Endothelial cell of umbilical vein (primary cell): Measurements from ENCODE around the gene OPA3. TPM values are rescaled to one million over a fixed set of nuclear protein-coding genes. Genes with fewer than 3 reads are reported as not detected.
A peak's percentile ranks its signal among the peaks of the same experiment; 100 is the strongest.

Experiments used
- BruUV-seq: library from RNA; stranded (reverse); fragments of 400-500 nt; replicated peaks from 2 replicates; lab custom pipeline; 2021; lab: Mats Ljungman, UMichigan
- CTCF ChIA-PET: fragments of 300-600, 350-600 bp; sonication (Branson Sonifier 250); formaldehyde crosslinking; loops from one replicate; lab custom pipeline; 2021; ENCODE audit warnings: antibody characterized with exemption, inconsistent platforms; lab: Charles Lee
- POLR2A ChIA-PET: fragments of 300-600, 350-600 bp; sonication (Branson Sonifier 250); formaldehyde crosslinking; loops from one replicate; lab custom pipeline; 2021; ENCODE audit warnings: antibody characterized with exemption, inconsistent platforms; lab: Charles Lee
- DNase-seq: peaks from one replicate; pipeline ENCODE4 v3.0.0-alpha.2; 2011; ENCODE audit warnings: low read depth, low spot score
- FAIRE-seq: peaks from 2 replicates; lab custom pipeline; 2011; peaks lifted over from hg19 to GRCh38; lab: Jason Lieb, UNC
- H2AFZ ChIP-seq: 2 replicates; pipeline ENCODE4 v1.6.0; 2012; ENCODE audit warnings: low read depth, low read length, control low read depth, inconsistent platforms
- H3K27ac ChIP-seq: 2 replicates; pipeline ENCODE4 v1.5.1; 2011; ENCODE audit warnings: low read depth, mild to moderate bottlenecking, control low read depth, low read length, moderate library complexity; ENCODE audit not compliant: insufficient read depth
- H3K27me3 ChIP-seq, 2 experiments: 2 replicates each; pipeline versions ENCODE4 v1.6.0 to v1.6.1; 2011; ENCODE audit warnings: low read length in 2 of 2, mixed read lengths in 1 of 2; ENCODE audit not compliant: control insufficient read depth in 2 of 2, insufficient read depth in 2 of 2
- H3K36me3 ChIP-seq, 2 experiments: 2 replicates in 1 of 2; 3 replicates in 1 of 2; pipeline ENCODE4 v1.5.1; 2011; ENCODE audit warnings: low read length in 2 of 2, mild to moderate bottlenecking in 1 of 2, moderate library complexity in 1 of 2; ENCODE audit not compliant: control insufficient read depth in 2 of 2, insufficient read depth in 2 of 2; ENCODE audit errors: extremely low read depth in 1 of 2
- H3K4me1 ChIP-seq: 3 replicates; pipeline ENCODE4 v1.5.1; 2011; ENCODE audit warnings: mild to moderate bottlenecking, low read length; ENCODE audit not compliant: control insufficient read depth, insufficient read depth; ENCODE audit errors: extremely low read depth
- H3K4me2 ChIP-seq: 2 replicates; pipeline ENCODE4 v1.6.1; 2011; ENCODE audit warnings: low read length, control low read depth, mixed read lengths; ENCODE audit not compliant: insufficient read depth
- H3K4me3 ChIP-seq, 3 experiments: fragments of 200-600 bp in 1 of 3; sonication (generic), shearing (Covaris generic) in 1 of 3; replicated peaks in 1 of 3; 2 replicates each; pipeline ENCODE4 v1.5.1; 2011 to 2016; ENCODE audit warnings: control low read depth in 3 of 3, low read length in 3 of 3, mild to moderate bottlenecking in 2 of 3, inconsistent platforms in 1 of 3, low read depth in 1 of 3, moderate library complexity in 1 of 3; ENCODE audit not compliant: insufficient read depth in 1 of 3
- H3K79me2 ChIP-seq: 2 replicates; pipeline ENCODE4 v1.6.0; 2012; ENCODE audit warnings: low read length, inconsistent platforms; ENCODE audit not compliant: control insufficient read depth, insufficient read depth
- H3K9ac ChIP-seq: replicated peaks from 2 replicates; pipeline ENCODE3; 2011; ENCODE audit warnings: low read length, control low read depth; ENCODE audit not compliant: insufficient read depth; ENCODE audit errors: extremely low read depth
- H3K9me1 ChIP-seq: replicated peaks from 3 replicates; pipeline ENCODE4 v1.6.0; 2011; ENCODE audit warnings: mild to moderate bottlenecking, low read length; ENCODE audit not compliant: control insufficient read depth, insufficient read depth; ENCODE audit errors: extremely low read depth
- H3K9me3 ChIP-seq: replicated peaks from 2 replicates; pipeline ENCODE4 v1.5.1; 2012; ENCODE audit warnings: low read length, inconsistent platforms; ENCODE audit not compliant: control insufficient read depth, insufficient read depth
- H4K20me1 ChIP-seq: replicated peaks from 2 replicates; pipeline ENCODE3; 2011; ENCODE audit warnings: mild to moderate bottlenecking, low read length; ENCODE audit not compliant: control insufficient read depth, insufficient read depth; ENCODE audit errors: extremely low read depth
- FOS ChIP-seq: IDR thresholded peaks from 2 replicates; pipeline ENCODE4 v1.6.1; 2011; ENCODE audit warnings: mild to moderate bottlenecking, low read length, moderate library complexity, borderline replicate concordance; ENCODE audit not compliant: insufficient read depth
- JUN ChIP-seq: IDR thresholded peaks from 2 replicates; pipeline ENCODE4 v1.6.1; 2011; ENCODE audit warnings: borderline replicate concordance, low read depth; ENCODE audit not compliant: insufficient read length, insufficient read depth
- POLR2AphosphoS5 ChIP-seq: IDR thresholded peaks from 2 replicates; pipeline ENCODE4 v1.6.1; 2012; ENCODE audit warnings: low read depth, mild to moderate bottlenecking, control low read depth, low read length, moderate library complexity; ENCODE audit not compliant: insufficient read depth
- dilution Hi-C: fragments of 300-500 bp; cut with MboI; formaldehyde crosslinking; loops from one replicate; pipeline ENCODE4 v1.15.0; 2019; ENCODE audit warnings: low sequenced_read_pairs; ENCODE audit not compliant: extremely low pct_ligation_motif_present
- intact Hi-C: fragments of 100-400 bp; cut with micrococcal nuclease; formaldehyde crosslinking; loops from one replicate; pipeline ENCODE4 v1.10.0; 2022
- polyA plus RNA-seq, 4 experiments: library from polyadenylated mRNA; depleted of rRNA in 3 of 4; stranded (reverse) in 3 of 4; unstranded in 1 of 4; fragments of >200 nt; gene quantifications; 2 replicates each; pipeline versions ENCODE4 v1.2.1 to v1.2.3, GENCODE V29; 2011 to 2012; ENCODE audit warnings: missing spikeins in 1 of 4
- total RNA-seq: library from RNA; stranded (reverse); gene quantifications from 2 replicates; pipeline ENCODE4 v1.2.3, GENCODE V29; 2021

OPA3 gene
- total and polyA plus RNA-seq, 2 donors (not counting 3 experiments of a cell fraction or from before 2014, with no cell fraction given), result 15.4 to 16.0 TPM

DNA sequence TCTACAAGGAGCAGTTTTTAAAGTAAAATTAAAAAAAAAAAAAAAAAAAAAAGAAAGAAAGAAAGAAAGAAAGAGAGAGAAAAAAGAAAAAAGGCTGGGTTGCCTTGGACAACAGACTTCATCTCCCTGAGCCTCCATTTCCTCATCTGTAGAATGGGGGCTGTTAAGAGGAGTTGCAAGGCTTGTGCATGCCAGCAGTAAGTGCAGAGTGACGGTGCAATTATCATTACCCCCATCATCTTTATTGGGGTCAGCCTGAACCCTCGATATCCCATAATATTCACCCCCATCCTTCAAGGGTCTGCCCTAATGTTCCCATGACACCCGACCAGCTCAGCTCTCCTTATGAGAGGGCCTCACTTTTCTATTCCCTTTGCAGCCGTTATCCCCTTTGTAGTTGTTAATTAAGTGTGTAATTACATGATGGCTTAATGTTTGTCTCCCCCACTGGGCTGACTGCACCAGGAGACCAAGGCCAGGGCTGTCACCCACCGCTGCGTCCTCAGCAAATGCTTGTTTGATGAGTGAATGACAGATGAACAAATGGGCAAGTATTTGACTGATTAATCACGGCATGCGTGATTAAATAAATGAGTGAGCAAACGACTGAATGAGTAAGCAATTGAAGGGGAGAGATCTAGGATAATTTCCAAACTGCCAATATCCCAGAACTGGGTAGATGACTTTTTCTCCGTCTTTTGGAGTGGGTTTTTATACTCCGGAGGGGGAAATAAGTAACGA is 106.7 kb downstream of the OPA3 start:
- TF ChIP-seq FOS (peak; percentile 50), POLR2AphosphoS5 (no peak), JUN (peak; percentile 21)
- BruUV-seq, result no TSS peak
- H3K9ac ChIP-seq, result peak overlapping the region; percentile 95
- H3K36me3 ChIP-seq, result no peaks in the 10 kb centered on the region
- no peaks in the 10 kb centered on the region for H3K9me1 ChIP-seq
- intact Hi-C loops, result loop anchor here (1.0 kb wide), 5 partner anchors 9 to 73 kb away; partner anchors contain the start of gene PPP1R13L
- dilution Hi-C loops, result no loop called here
- H2AFZ ChIP-seq, result no peak overlapping the region
- H3K27me3 ChIP-seq, result no peaks in the 10 kb centered on the region
- peak overlapping the region; percentile 87 for H3K4me2 ChIP-seq
- no peaks in the 10 kb centered on the region for H3K9me3 ChIP-seq
- peak overlapping the region in 1 of 3 experiments; percentile 71 for H3K4me3 ChIP-seq
- H3K27ac ChIP-seq, result peak overlapping the region; percentile 96
- no peak for FAIRE-seq
- DNase-seq, result no peak
- H3K79me2 ChIP-seq, result no peaks in the 10 kb centered on the region
- POLR2A ChIA-PET, result interaction anchor here (1.5 to 2.1 kb wide), 2 partner anchors 9 to 38 kb away, joined by 15 to 17 read pairs; no protein-coding TSS in a partner anchor
- CTCF ChIA-PET, result interaction anchor here (0.6 to 9.3 kb wide), 29 partner anchors 10 to 278 kb away, joined by 3 to 891 read pairs (median 9); partner anchors contain the start of genes ERCC1, FOSB and PPP1R13L
- H3K4me1 ChIP-seq, result peaks cover 3% of the 10 kb centered on the region
- H4K20me1 ChIP-seq, result no peaks in the 10 kb centered on the region

Other genes starting within 250 kb of the OPA3 start
- gene KLC3, start 244.1 kb downstream of the OPA3 start, total RNA-seq, result not detected in 2 replicates
- gene KLC3, start 244.1 kb downstream of the OPA3 start, polyA plus RNA-seq, result not detected in 2 replicates
- gene ERCC2, start 214.2 kb downstream of the OPA3 start, total RNA-seq, result 55.4 and 59.9 TPM in 2 replicates
- gene ERCC2, start 214.2 kb downstream of the OPA3 start, polyA plus RNA-seq, result 61.8 and 79.6 TPM in 2 replicates
- gene PPP1R13L, start 179.7 kb downstream of the OPA3 start, total RNA-seq, result 77.4 and 84.4 TPM in 2 replicates
- 27.8 and 28.5 TPM in 2 replicates for gene PPP1R13L, start 179.7 kb downstream of the OPA3 start, polyA plus RNA-seq
- gene POLR1G, start 178.2 kb downstream of the OPA3 start, total RNA-seq, result 18.0 and 19.5 TPM in 2 replicates
- gene POLR1G, start 178.2 kb downstream of the OPA3 start, polyA plus RNA-seq, result 6.6 and 6.7 TPM in 2 replicates
- 81.8 and 82.6 TPM in 2 replicates for gene ERCC1, start 160.9 kb downstream of the OPA3 start, total RNA-seq
- 126 and 146 TPM in 2 replicates for gene ERCC1, start 160.9 kb downstream of the OPA3 start, polyA plus RNA-seq
- gene FOSB, start 116.8 kb downstream of the OPA3 start, total RNA-seq, result 2.0 and 23.0 TPM in 2 replicates
- 9.8 and 10.7 TPM in 2 replicates for gene FOSB, start 116.8 kb downstream of the OPA3 start, polyA plus RNA-seq
- 12.0 and 12.9 TPM in 2 replicates for gene RTN2, start 87.8 kb downstream of the OPA3 start, total RNA-seq
- gene RTN2, start 87.8 kb downstream of the OPA3 start, polyA plus RNA-seq, result 21.0 and 22.5 TPM in 2 replicates
- gene PPM1N, start 86.4 kb downstream of the OPA3 start, total RNA-seq, result 0.40 and 0.81 TPM in 2 replicates
- 0.48 and 0.59 TPM in 2 replicates for gene PPM1N, start 86.4 kb downstream of the OPA3 start, polyA plus RNA-seq
- 154 and 186 TPM in 2 replicates for gene VASP, start 77.3 kb downstream of the OPA3 start, total RNA-seq
- gene VASP, start 77.3 kb downstream of the OPA3 start, polyA plus RNA-seq, result 94.3 and 126 TPM in 2 replicates
- 26.7 and 30.3 TPM in 2 replicates for gene GPR4, start 17.4 kb upstream of the OPA3 start, total RNA-seq
- gene GPR4, start 17.4 kb upstream of the OPA3 start, polyA plus RNA-seq, result 13.4 and 17.9 TPM in 2 replicates
- gene EML2, start 54.6 kb upstream of the OPA3 start, total RNA-seq, result 27.4 and 28.9 TPM in 2 replicates
- gene EML2, start 54.6 kb upstream of the OPA3 start, polyA plus RNA-seq, result 23.3 and 23.8 TPM in 2 replicates
- gene GIPR, start 83.4 kb upstream of the OPA3 start, total RNA-seq, result not detected in 2 replicates
- gene GIPR, start 83.4 kb upstream of the OPA3 start, polyA plus RNA-seq, result not detected in 2 replicates
- gene SNRPD2, start 107.2 kb upstream of the OPA3 start, total RNA-seq, result 519 and 532 TPM in 2 replicates
- gene SNRPD2, start 107.2 kb upstream of the OPA3 start, polyA plus RNA-seq, result 406 and 512 TPM in 2 replicates
- gene QPCTL, start 107.9 kb upstream of the OPA3 start, total RNA-seq, result 15.3 and 17.6 TPM in 2 replicates
- gene QPCTL, start 107.9 kb upstream of the OPA3 start, polyA plus RNA-seq, result 22.5 and 26.0 TPM in 2 replicates
- 18.3 and 21.2 TPM in 2 replicates for gene FBXO46, start 146.1 kb upstream of the OPA3 start, total RNA-seq
- gene FBXO46, start 146.1 kb upstream of the OPA3 start, polyA plus RNA-seq, result 7.7 and 7.8 TPM in 2 replicates
- not detected in 2 replicates for gene MEIOSIN, start 148.6 kb upstream of the OPA3 start, total RNA-seq
- gene MEIOSIN, start 148.6 kb upstream of the OPA3 start, polyA plus RNA-seq, result not detected in 2 replicates
- gene SIX5, start 184.4 kb upstream of the OPA3 start, total RNA-seq, result 15.2 and 16.7 TPM in 2 replicates
- 13.1 and 15.3 TPM in 2 replicates for gene SIX5, start 184.4 kb upstream of the OPA3 start, polyA plus RNA-seq
- gene DMPK, start 197.7 kb upstream of the OPA3 start, total RNA-seq, result 70.4 and 73.3 TPM in 2 replicates
- gene DMPK, start 197.7 kb upstream of the OPA3 start, polyA plus RNA-seq, result 36.6 and 45.2 TPM in 2 replicates
- gene DMWD, start 208.0 kb upstream of the OPA3 start, total RNA-seq, result 81.1 and 81.6 TPM in 2 replicates
- gene DMWD, start 208.0 kb upstream of the OPA3 start, polyA plus RNA-seq, result 36.9 and 45.5 TPM in 2 replicates
- 0.25 and 0.62 TPM in 2 replicates for gene RSPH6A, start 230.5 kb upstream of the OPA3 start, total RNA-seq
- 0.03 TPM in 1 of 2 replicates, not detected in the other for gene RSPH6A, start 230.5 kb upstream of the OPA3 start, polyA plus RNA-seq